LNCaP clone FGC (cell line): Measurements from ENCODE around the gene DNAJB8.

ENCODE experiments used
- DNase-seq: peaks from one replicate; pipeline ENCODE4 v3.0.0-alpha.2; 2011; ENCODE audit warnings: low read depth
- H3K4me3 ChIP-seq: 2 replicates; pipeline ENCODE4 v1.5.1; 2011; ENCODE audit warnings: mild to moderate bottlenecking, low read depth, low read length, control low read depth
- CTCF ChIP-seq: IDR thresholded peaks from 2 replicates; pipeline ENCODE4 v1.5.1; 2012; ENCODE audit warnings: mild to moderate bottlenecking; ENCODE audit not compliant: control insufficient read depth, insufficient read depth; ENCODE audit errors: extremely low read depth

The DNAJB8 gene

GRCh38 chr3:128439226-128439625 lies 27.5 kb downstream of the DNAJB8 start:
- no peak for DNase-seq
- H3K4me3 ChIP-seq, result no peak overlapping the region

GRCh38 chr3:128438488-128439072 lies 28.1 kb downstream of the DNAJB8 start:
- DNase-seq, result no peak
- TF ChIP-seq CTCF, result 0 out of 2 replicates have a peak, but pooled peaks have one; percentile 18
- no peak overlapping the region for H3K4me3 ChIP-seq

More at GRCh38 chr3:128439226-128439625, 27.5 kb downstream of the DNAJB8 start:
- no peak for TF ChIP-seq CTCF

GRCh38 chr3:128436214-128436613 lies 30.5 kb downstream of the DNAJB8 start:
- no peak overlapping the region for H3K4me3 ChIP-seq
- DNase-seq, result no peak
- TF ChIP-seq CTCF, result no peak

- DNase-seq, result no peak
- no peak overlapping the region for H3K4me3 ChIP-seq
- no peak for TF ChIP-seq CTCF
These were observed 31.1 kb downstream of the DNAJB8 start for GRCh38 chr3:128435561-128435960.

GRCh38 chr3:128435058-128435457 lies 31.6 kb downstream of the DNAJB8 start:
- H3K4me3 ChIP-seq, result no peak overlapping the region
- DNase-seq, result peak; percentile 81
- no peak for TF ChIP-seq CTCF

- no peak for DNase-seq
- no peak for TF ChIP-seq CTCF
- no peak overlapping the region for H3K4me3 ChIP-seq
These were observed 32.2 kb downstream of the DNAJB8 start for GRCh38 chr3:128434524-128434923.

GRCh38 chr3:128433837-128434165 lies 32.9 kb downstream of the DNAJB8 start:
- H3K4me3 ChIP-seq, result no peak overlapping the region
- no peak for DNase-seq
- no peak for TF ChIP-seq CTCF
